ENCODE results near the gene SLC25A46.

- TF ChIP-seq CTCF (IDR thresholded peaks at IDR 0.05) = no peak
- no peak for TF ChIP-seq POLR2A (IDR thresholded peaks at IDR 0.05)
These were observed 46.5 kb downstream of the SLC25A46 start for GRCh38 chr5:110785356-110785755.

Measured in heart left ventricle (tissue), 13 donors.